Measurements from ENCODE around the gene RAB28.

GRCh38 chr4:13436962-13437361 is 47.2 kb downstream of the RAB28 start:
- TF ChIP-seq CTCF (IDR thresholded peaks at IDR 0.05): no peak
- TF ChIP-seq POLR2A (IDR thresholded peaks at IDR 0.05): no peak
- TF ChIP-seq POLR2AphosphoS5 (IDR thresholded peaks at IDR 0.05): no peak
- no peak for TF ChIP-seq EP300 (IDR thresholded peaks at IDR 0.05)

All from upper lobe of left lung (tissue), 4 donors.